A673 (cell line): ENCODE measurements around the gene SLF1. TPM values are rescaled to one million over a fixed set of nuclear protein-coding genes. Genes with fewer than 3 reads are reported as not detected.

ENCODE experiments used
- BruUV-seq: library from RNA; stranded (reverse); fragments of 400-500 nt; replicated peaks from 2 replicates; lab custom pipeline; 2021; lab: Mats Ljungman, UMichigan
- CTCF ChIA-PET: fragments of 300-600 bp; sonication (Branson Sonifier 250); formaldehyde crosslinking; loops from one replicate; lab custom pipeline; 2022; ENCODE audit warnings: antibody characterized with exemption; lab: Charles Lee
- POLR2A ChIA-PET: fragments of 300-600 bp; sonication (Branson Sonifier 250); formaldehyde crosslinking; loops from one replicate; lab custom pipeline; 2022; ENCODE audit warnings: antibody characterized with exemption; ENCODE audit not compliant: low non-redundant PET; lab: Charles Lee
- DNase-seq: peaks from one replicate; pipeline ENCODE4 v3.0.0-alpha.2; 2015; ENCODE audit warnings: low spot score
- H3K27ac ChIP-seq: fragments of 200-600 bp; sonication (generic); 2 replicates; pipeline ENCODE4 v1.5.1; 2016; ENCODE audit warnings: mixed run types, low read depth, mild to moderate bottlenecking, mixed read lengths, antibody characterized with exemption, low read length; ENCODE audit not compliant: poor library complexity, severe bottlenecking
- H3K27me3 ChIP-seq: fragments of 200-600 bp; sonication (generic); replicated peaks from 2 replicates; pipeline ENCODE4 v1.6.1; 2017; ENCODE audit warnings: mixed run types, low read depth, mild to moderate bottlenecking, mixed read lengths, antibody characterized with exemption, low read length; ENCODE audit not compliant: insufficient read depth, poor library complexity
- H3K36me3 ChIP-seq: fragments of 200-600 bp; sonication (generic); 2 replicates; pipeline ENCODE4 v1.6.1; 2016; ENCODE audit warnings: mixed run types, mild to moderate bottlenecking, mixed read lengths, antibody characterized with exemption, low read length; ENCODE audit not compliant: insufficient read depth, poor library complexity, severe bottlenecking
- H3K4me1 ChIP-seq: fragments of 200-600 bp; sonication (generic); 2 replicates; pipeline ENCODE4 v1.6.1; 2017; ENCODE audit warnings: mixed run types, mild to moderate bottlenecking, mixed read lengths, antibody characterized with exemption, low read length; ENCODE audit not compliant: insufficient read depth, poor library complexity, severe bottlenecking
- H3K4me3 ChIP-seq: fragments of 200-600 bp; sonication (generic); 2 replicates; pipeline ENCODE4 v1.5.1; 2016; ENCODE audit warnings: low read depth, mixed run types, mild to moderate bottlenecking, mixed read lengths, low read length; ENCODE audit not compliant: poor library complexity, severe bottlenecking
- H3K9me3 ChIP-seq: fragments of 200-600 bp; sonication (generic); 2 replicates; pipeline ENCODE4 v1.6.1; 2016; ENCODE audit warnings: mixed run types, low read depth, mild to moderate bottlenecking, mixed read lengths, antibody characterized with exemption, low read length; ENCODE audit not compliant: poor library complexity, severe bottlenecking
- EZH2 ChIP-seq: fragments of 200-600 bp; sonication (generic); IDR thresholded peaks from 2 replicates; pipeline ENCODE4 v1.6.1; 2017; ENCODE audit warnings: borderline replicate concordance, low read depth, mild to moderate bottlenecking, mixed read lengths, antibody characterized with exemption, low read length; ENCODE audit not compliant: poor library complexity, severe bottlenecking
- intact Hi-C: fragments of 100-400 bp; cut with micrococcal nuclease; formaldehyde crosslinking; loops from one replicate; pipeline ENCODE4 v1.10.0; 2022; ENCODE audit not compliant: unreplicated experiment
- total RNA-seq: library from RNA; stranded (reverse); gene quantifications from 2 replicates; pipeline ENCODE4 v1.2.3, GENCODE V29; 2021
- TF ChIP-seq, protein P1 (sequence below): fragments of 300-800, 200-600 bp; sonication (generic); conservative IDR thresholded peaks from 2 replicates; pipeline ENCODE4 v1.5.1; 2017; ENCODE audit warnings: low read depth, mild to moderate bottlenecking, antibody characterized with exemption, low read length, moderate library complexity, mixed read lengths

SLF1 gene
- total RNA-seq, 1 experiment from 2014 or later = 21.6 TPM

GRCh38 chr5:94709277-94709676 is 90.8 kb downstream of the SLF1 start:
- peaks cover 8% of the 10 kb centered on the region for H3K4me1 ChIP-seq
- intact Hi-C loops = no loop called here
- H3K36me3 ChIP-seq = no peaks in the 10 kb centered on the region
- BruUV-seq = no TSS peak
- ChIA-PET CTCF (no interaction called here), POLR2A (no interaction called here)
- H3K27me3 ChIP-seq = no peaks in the 10 kb centered on the region
- H3K4me3 ChIP-seq = no peak overlapping the region
- H3K9me3 ChIP-seq = no peaks in the 10 kb centered on the region
- DNase-seq = no peak
- TF ChIP-seq EZH2 = no peak
- TF ChIP-seq, protein P1, sequence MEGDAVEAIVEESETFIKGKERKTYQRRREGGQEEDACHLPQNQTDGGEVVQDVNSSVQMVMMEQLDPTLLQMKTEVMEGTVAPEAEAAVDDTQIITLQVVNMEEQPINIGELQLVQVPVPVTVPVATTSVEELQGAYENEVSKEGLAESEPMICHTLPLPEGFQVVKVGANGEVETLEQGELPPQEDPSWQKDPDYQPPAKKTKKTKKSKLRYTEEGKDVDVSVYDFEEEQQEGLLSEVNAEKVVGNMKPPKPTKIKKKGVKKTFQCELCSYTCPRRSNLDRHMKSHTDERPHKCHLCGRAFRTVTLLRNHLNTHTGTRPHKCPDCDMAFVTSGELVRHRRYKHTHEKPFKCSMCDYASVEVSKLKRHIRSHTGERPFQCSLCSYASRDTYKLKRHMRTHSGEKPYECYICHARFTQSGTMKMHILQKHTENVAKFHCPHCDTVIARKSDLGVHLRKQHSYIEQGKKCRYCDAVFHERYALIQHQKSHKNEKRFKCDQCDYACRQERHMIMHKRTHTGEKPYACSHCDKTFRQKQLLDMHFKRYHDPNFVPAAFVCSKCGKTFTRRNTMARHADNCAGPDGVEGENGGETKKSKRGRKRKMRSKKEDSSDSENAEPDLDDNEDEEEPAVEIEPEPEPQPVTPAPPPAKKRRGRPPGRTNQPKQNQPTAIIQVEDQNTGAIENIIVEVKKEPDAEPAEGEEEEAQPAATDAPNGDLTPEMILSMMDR = no peak
- H3K27ac ChIP-seq = no peak overlapping the region

DNA sequence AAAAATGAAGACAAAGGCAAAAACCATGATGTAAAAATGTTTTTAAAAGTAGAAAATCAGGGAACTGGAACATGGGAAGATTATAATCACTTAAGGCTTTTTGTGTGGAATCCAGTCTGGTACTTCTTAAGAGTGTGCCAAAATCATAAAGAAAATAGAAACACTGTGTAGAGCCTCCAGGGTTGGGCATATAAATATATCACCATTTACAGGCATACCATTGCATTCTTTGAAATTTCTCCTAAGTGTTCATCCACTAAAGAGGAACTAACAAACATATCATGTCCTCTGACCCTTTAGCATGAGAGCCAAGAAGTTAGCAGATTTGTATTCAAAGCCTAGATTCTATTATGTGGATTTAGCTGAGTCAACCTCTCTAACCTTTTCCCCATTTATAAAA is 93.3 kb downstream of the SLF1 start:
- intact Hi-C loops = no loop called here
- DNase-seq = no peak
- H3K27me3 ChIP-seq = no peaks in the 10 kb centered on the region
- ChIA-PET POLR2A (no interaction called here), CTCF (no interaction called here)
- H3K9me3 ChIP-seq = no peaks in the 10 kb centered on the region
- H3K36me3 ChIP-seq = no peaks in the 10 kb centered on the region
- TF ChIP-seq, protein P1 = no peak
- no peak for TF ChIP-seq EZH2
- no peaks in the 10 kb centered on the region for H3K4me1 ChIP-seq
- H3K4me3 ChIP-seq = no peak overlapping the region
- H3K27ac ChIP-seq = no peak overlapping the region
- no TSS peak for BruUV-seq

DNA sequence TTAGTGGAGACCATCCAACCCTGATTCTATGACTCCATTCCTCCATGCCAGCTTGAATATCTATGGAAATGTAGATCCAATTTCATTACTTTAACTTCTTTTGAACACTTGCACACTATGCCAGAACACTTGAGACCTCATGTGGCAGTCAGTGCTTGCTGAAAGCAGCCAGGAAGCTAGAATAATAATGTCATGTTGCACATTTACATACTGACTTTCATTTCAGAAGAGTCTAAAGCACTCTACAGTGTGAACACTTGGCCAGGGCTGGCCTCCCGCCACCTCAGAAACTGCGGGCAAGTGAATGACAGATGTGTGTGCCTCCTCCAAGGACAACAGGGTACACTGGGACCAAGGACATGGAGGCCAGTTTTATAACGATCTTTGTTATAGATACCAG is 97.3 kb downstream of the SLF1 start:
- H3K36me3 ChIP-seq = no peaks in the 10 kb centered on the region
- no peaks in the 10 kb centered on the region for H3K9me3 ChIP-seq
- intact Hi-C loops = no loop called here
- no peak for TF ChIP-seq EZH2
- TF ChIP-seq, protein P1 = no peak
- no TSS peak for BruUV-seq
- H3K4me1 ChIP-seq = no peaks in the 10 kb centered on the region
- no peaks in the 10 kb centered on the region for H3K27me3 ChIP-seq
- CTCF ChIA-PET = no interaction called here
- H3K4me3 ChIP-seq = no peak overlapping the region
- no peak for DNase-seq
- no peak overlapping the region for H3K27ac ChIP-seq
- POLR2A ChIA-PET = no interaction called here
